ENCODE data around the gene CMTM8. TPM values are rescaled to one million over a fixed set of nuclear protein-coding genes. Genes with fewer than 3 reads are reported as not detected.

CMTM8 gene
- polyA plus RNA-seq, 4 donors = 9.9 to 13.8 (median 10.1) TPM

- no peak for DNase-seq (ENCODE audit: low read depth in 4 of 4, low spot score in 2 of 4)
Observed at GRCh38 chr3:32274306-32274705, 35.8 kb downstream of the CMTM8 start.

GRCh38 chr3:32275506-32275905 is 37.0 kb downstream of the CMTM8 start:
- no peak for DNase-seq (ENCODE audit: low read depth in 4 of 4, low spot score in 2 of 4)

- DNase-seq (ENCODE audit: low read depth in 4 of 4, low spot score in 2 of 4) = no peak
Observed at GRCh38 chr3:32276279-32276841, 37.9 kb downstream of the CMTM8 start.

GRCh38 chr3:32278714-32279113 is 40.2 kb downstream of the CMTM8 start:
- no peak for DNase-seq (ENCODE audit: low read depth in 4 of 4, low spot score in 2 of 4)

- no peak for DNase-seq (ENCODE audit: low read depth in 4 of 4, low spot score in 2 of 4)
Observed at GRCh38 chr3:32280262-32280910, 41.9 kb downstream of the CMTM8 start.

GRCh38 chr3:32281570-32282106 is 43.2 kb downstream of the CMTM8 start:
- no peak for DNase-seq (ENCODE audit: low read depth in 4 of 4, low spot score in 2 of 4)

GRCh38 chr3:32282578-32283154 is 44.2 kb downstream of the CMTM8 start:
- no peak for DNase-seq (ENCODE audit: low read depth in 4 of 4, low spot score in 2 of 4)

GRCh38 chr3:32283304-32283703 is 44.8 kb downstream of the CMTM8 start:
- no peak for DNase-seq (ENCODE audit: low read depth in 4 of 4, low spot score in 2 of 4)

- no peak for DNase-seq (ENCODE audit: low read depth in 4 of 4, low spot score in 2 of 4)
Observed at GRCh38 chr3:32284443-32285212, 46.1 kb downstream of the CMTM8 start.

- no peak for DNase-seq (ENCODE audit: low read depth in 4 of 4, low spot score in 2 of 4)
Observed at GRCh38 chr3:32285891-32286290, 47.4 kb downstream of the CMTM8 start.

- DNase-seq (ENCODE audit: low read depth in 4 of 4, low spot score in 2 of 4) = no peak
Observed at GRCh38 chr3:32288819-32289218, 50.3 kb downstream of the CMTM8 start.

GRCh38 chr3:32290619-32291018 is 52.1 kb downstream of the CMTM8 start:
- no peak for DNase-seq (ENCODE audit: low read depth in 4 of 4, low spot score in 2 of 4)

- DNase-seq (ENCODE audit: low read depth in 4 of 4, low spot score in 2 of 4) = no peak
Observed at GRCh38 chr3:32292085-32292796, 53.8 kb downstream of the CMTM8 start.

GRCh38 chr3:32293903-32294302 is 55.4 kb downstream of the CMTM8 start:
- DNase-seq (ENCODE audit: low read depth in 4 of 4, low spot score in 2 of 4) = no peak

GRCh38 chr3:32296251-32297204 is 58.0 kb downstream of the CMTM8 start:
- DNase-seq (ENCODE audit: low read depth in 4 of 4, low spot score in 2 of 4) = no peak

- no peak for DNase-seq (ENCODE audit: low read depth in 4 of 4, low spot score in 2 of 4)
Observed at GRCh38 chr3:32297366-32297765, 58.9 kb downstream of the CMTM8 start.

GRCh38 chr3:32301426-32301825 is 62.9 kb downstream of the CMTM8 start:
- DNase-seq (ENCODE audit: low read depth in 4 of 4, low spot score in 2 of 4) = no peak

GRCh38 chr3:32302601-32303398 is 64.3 kb downstream of the CMTM8 start:
- DNase-seq (ENCODE audit: low read depth in 4 of 4, low spot score in 2 of 4) = no peak

GRCh38 chr3:32303399-32303747 is 64.9 kb downstream of the CMTM8 start:
- DNase-seq (ENCODE audit: low read depth in 4 of 4, low spot score in 2 of 4) = no peak

Data from left renal cortex interstitium (tissue), 4 donors.